ENCODE data around the gene ADCK1.

- TF ChIP-seq, protein P1, sequence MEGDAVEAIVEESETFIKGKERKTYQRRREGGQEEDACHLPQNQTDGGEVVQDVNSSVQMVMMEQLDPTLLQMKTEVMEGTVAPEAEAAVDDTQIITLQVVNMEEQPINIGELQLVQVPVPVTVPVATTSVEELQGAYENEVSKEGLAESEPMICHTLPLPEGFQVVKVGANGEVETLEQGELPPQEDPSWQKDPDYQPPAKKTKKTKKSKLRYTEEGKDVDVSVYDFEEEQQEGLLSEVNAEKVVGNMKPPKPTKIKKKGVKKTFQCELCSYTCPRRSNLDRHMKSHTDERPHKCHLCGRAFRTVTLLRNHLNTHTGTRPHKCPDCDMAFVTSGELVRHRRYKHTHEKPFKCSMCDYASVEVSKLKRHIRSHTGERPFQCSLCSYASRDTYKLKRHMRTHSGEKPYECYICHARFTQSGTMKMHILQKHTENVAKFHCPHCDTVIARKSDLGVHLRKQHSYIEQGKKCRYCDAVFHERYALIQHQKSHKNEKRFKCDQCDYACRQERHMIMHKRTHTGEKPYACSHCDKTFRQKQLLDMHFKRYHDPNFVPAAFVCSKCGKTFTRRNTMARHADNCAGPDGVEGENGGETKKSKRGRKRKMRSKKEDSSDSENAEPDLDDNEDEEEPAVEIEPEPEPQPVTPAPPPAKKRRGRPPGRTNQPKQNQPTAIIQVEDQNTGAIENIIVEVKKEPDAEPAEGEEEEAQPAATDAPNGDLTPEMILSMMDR (IDR thresholded peaks at IDR 0.05): no peak
- no peak for TF ChIP-seq EZH2 (IDR thresholded peaks at IDR 0.05; ENCODE audit: borderline replicate concordance, insufficient read depth, low read depth, low read length, poor library complexity, severe bottlenecking)
Measured at GRCh38 chr14:77761205-77761931, 38.5 kb upstream of the ADCK1 start.

Measured in B cell (primary cell).